Common myeloid progenitor, CD34-positive (primary cell): ENCODE results near the gene ABI1.

Source experiments
- CTCF ChIA-PET: fragments of 350-600 bp; sonication (Branson Sonifier 250); formaldehyde crosslinking; loops from one replicate; lab custom pipeline; 2021; ENCODE audit warnings: antibody characterized with exemption; lab: Charles Lee
- POLR2A ChIA-PET: fragments of 350-600 bp; sonication (Branson Sonifier 250); formaldehyde crosslinking; loops from one replicate; lab custom pipeline; 2021; ENCODE audit warnings: antibody characterized with exemption; lab: Charles Lee
- DNase-seq, 3 donors: peaks; one replicate each; pipeline versions ENCODE4 v3.0.0 to v3.0.0-alpha.2; 2013
- H3K27ac ChIP-seq, 2 experiments: 1 replicate in 1 of 2; 2 replicates in 1 of 2; pipeline ENCODE4 v1.7.0; 2013; ENCODE audit warnings: inconsistent platforms in 2 of 2, low read length in 2 of 2, mild to moderate bottlenecking in 2 of 2, low read depth in 1 of 2, moderate library complexity in 1 of 2; ENCODE audit not compliant: severe bottlenecking in 2 of 2, insufficient read depth in 1 of 2, poor library complexity in 1 of 2
- H3K27me3 ChIP-seq, 5 experiments: replicated peaks in 2 of 5; 1 replicate in 3 of 5; 2 replicates in 2 of 5; pipeline versions ENCODE4 v1.6.1 to v1.7.0; 2013; ENCODE audit warnings: low read length in 4 of 5, mild to moderate bottlenecking in 2 of 5, moderate library complexity in 2 of 5, inconsistent platforms in 1 of 5; ENCODE audit not compliant: insufficient read depth in 5 of 5, control insufficient read depth in 4 of 5
- H3K36me3 ChIP-seq, 4 experiments: 1 replicate in 2 of 4; 2 replicates in 2 of 4; pipeline versions ENCODE4 v1.6.1 to v1.7.0; 2013; ENCODE audit warnings: low read length in 3 of 4, control low read depth in 1 of 4, mild to moderate bottlenecking in 1 of 4; ENCODE audit not compliant: control insufficient read depth in 4 of 4, insufficient read depth in 4 of 4
- H3K4me1 ChIP-seq, 4 experiments: 1 replicate in 3 of 4; 2 replicates in 1 of 4; pipeline versions ENCODE4 v1.6.1 to v1.7.1; 2013; ENCODE audit warnings: low read length in 3 of 4, mild to moderate bottlenecking in 3 of 4, control low read depth in 1 of 4, inconsistent platforms in 1 of 4, moderate library complexity in 1 of 4; ENCODE audit not compliant: control insufficient read depth in 4 of 4, insufficient read depth in 4 of 4; ENCODE audit errors: control extremely low read depth in 1 of 4
- H3K4me3 ChIP-seq, 7 experiments: 1 replicate in 4 of 7; 2 replicates in 3 of 7; pipeline versions ENCODE4 v1.5.1 to v1.7.0; 2013; ENCODE audit warnings: mild to moderate bottlenecking in 7 of 7, low read length in 6 of 7, moderate library complexity in 6 of 7, inconsistent platforms in 2 of 7, low read depth in 2 of 7, control low read depth in 1 of 7; ENCODE audit not compliant: insufficient read depth in 4 of 7, control insufficient read depth in 1 of 7; ENCODE audit errors: extremely low read depth in 1 of 7
- H3K9me3 ChIP-seq, 5 experiments: 1 replicate in 4 of 5; 2 replicates in 1 of 5; pipeline versions ENCODE4 v1.6.1 to v1.7.1; 2013; ENCODE audit warnings: low read length in 4 of 5, mild to moderate bottlenecking in 2 of 5, inconsistent platforms in 1 of 5, low read depth in 1 of 5, moderate library complexity in 1 of 5; ENCODE audit not compliant: control insufficient read depth in 4 of 5, insufficient read depth in 2 of 5; ENCODE audit errors: control extremely low read depth in 1 of 5
- whole genome bisulfite sequencing: methylation state at CpG from one replicate; pipeline ENCODE4 v1.1.5; 2013; ENCODE audit not compliant: insufficient coverage; 5-methylcytosine and 5-hydroxymethylcytosine counted together

The ABI1 gene

DNA sequence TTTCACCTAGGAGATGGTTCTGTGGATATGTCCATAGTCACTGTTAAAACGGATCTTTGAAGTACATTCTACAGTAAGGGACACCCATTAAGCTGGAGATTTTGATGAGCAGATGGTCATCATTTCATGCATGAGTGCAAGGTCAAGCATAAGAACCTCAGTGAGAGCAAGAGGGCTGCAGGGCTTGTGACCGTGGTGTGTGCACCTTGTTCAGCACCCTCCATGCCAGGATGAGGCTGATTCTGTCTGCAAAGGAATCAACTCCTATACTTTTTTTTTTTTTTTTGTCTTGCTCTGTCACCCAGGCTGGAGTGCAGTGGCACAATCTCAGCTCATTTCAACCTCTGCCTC lies 145.6 kb downstream of the ABI1 start:
- no peaks in the 10 kb centered on the region for H3K9me3 ChIP-seq
- peaks cover 2 to 65% (median 15%) of the 10 kb centered on the region in 4 experiments for H3K36me3 ChIP-seq
- no peak overlapping the region for H3K4me3 ChIP-seq
- DNase-seq = no peak
- no peaks in the 10 kb centered on the region for H3K27me3 ChIP-seq
- H3K27ac ChIP-seq = no peak overlapping the region
- ChIA-PET POLR2A (no interaction called here), CTCF (interaction anchor here (1.5 kb wide), 1 partner anchor 11 kb away, joined by 6 read pairs; no protein-coding TSS in a partner anchor)
- H3K4me1 ChIP-seq = no peaks in the 10 kb centered on the region
- 100% methylated on average over 2 of the region's 2 CpGs for WGBS

DNA sequence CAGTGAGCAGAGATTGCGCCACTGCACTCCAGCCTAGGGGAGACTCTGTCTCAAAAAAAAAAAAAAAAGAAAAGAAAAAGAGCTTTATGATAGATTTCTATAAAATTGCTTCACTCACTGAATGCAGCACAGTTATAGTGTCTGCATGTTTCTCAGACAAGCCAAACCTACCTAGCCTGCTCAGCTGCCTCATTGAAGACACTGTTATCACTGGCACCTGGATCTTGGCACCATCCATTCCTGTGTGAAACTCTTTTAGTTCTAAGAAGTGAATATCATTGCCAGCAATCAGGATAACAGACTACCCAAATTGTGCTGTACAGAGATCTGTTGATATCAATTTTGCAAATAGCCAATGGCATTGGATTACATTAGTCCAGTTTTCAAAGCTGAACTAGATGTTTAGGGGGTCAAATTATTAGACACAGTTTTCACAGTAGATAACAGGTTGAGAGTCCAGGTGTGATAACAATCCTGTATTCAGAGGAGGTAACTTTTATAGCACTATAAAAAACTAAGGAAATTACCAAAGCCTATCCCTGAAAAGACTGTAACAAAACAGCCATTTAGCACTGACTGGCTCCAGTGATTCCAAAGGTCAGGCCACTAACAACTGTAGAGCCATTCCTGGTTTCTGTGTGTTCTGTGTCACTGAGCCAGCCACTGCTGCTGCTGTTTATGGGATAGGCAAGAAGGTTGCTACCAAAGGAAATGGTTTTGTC lies 146.2 kb downstream of the ABI1 start:
- Histone ChIP-seq H3K27me3 (no peaks in the 10 kb centered on the region), H3K27ac (no peak overlapping the region), H3K4me3 (no peak overlapping the region), H3K9me3 (no peaks in the 10 kb centered on the region), H3K4me1 (no peaks in the 10 kb centered on the region), H3K36me3 (peaks cover 2 to 64% (median 12%) of the 10 kb centered on the region in 4 experiments)
- WGBS = no CpG with 5 or more reads among the region's 1 CpG
- CTCF ChIA-PET = interaction anchor here (1.3 to 1.5 kb wide), 2 partner anchors 12 to 162 kb away, joined by 3 to 6 read pairs; no protein-coding TSS in a partner anchor
- no peak for DNase-seq
- POLR2A ChIA-PET = no interaction called here

DNA sequence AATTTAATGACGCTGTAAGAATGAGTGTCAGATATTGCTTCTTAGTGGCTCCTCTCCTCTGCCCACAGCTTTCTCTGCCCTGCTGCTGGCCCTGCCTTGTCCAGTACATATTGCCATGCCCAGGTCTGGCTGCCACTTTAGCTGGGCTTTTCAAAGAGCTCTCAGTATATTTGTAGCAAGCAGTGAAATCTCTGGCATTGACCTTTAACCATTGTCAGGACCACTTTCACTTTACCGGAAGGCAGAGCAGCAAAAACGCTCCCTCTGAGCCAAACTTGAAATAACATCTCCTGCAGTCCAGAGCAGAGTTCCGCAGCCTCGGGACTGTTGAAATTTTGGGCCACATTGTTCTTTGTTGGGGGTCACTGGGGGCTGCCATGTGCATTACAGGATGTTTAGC lies 149.4 kb downstream of the ABI1 start:
- ChIA-PET POLR2A (no interaction called here), CTCF (no interaction called here)
- Histone ChIP-seq H3K4me3 (no peak overlapping the region), H3K36me3 (peaks cover 2 to 74% (median 16%) of the 10 kb centered on the region in 4 experiments), H3K9me3 (no peaks in the 10 kb centered on the region), H3K27me3 (no peaks in the 10 kb centered on the region), H3K4me1 (no peaks in the 10 kb centered on the region), H3K27ac (no peak overlapping the region)
- 100% methylated on average over 3 of the region's 5 CpGs for WGBS
- no peak for DNase-seq

DNA sequence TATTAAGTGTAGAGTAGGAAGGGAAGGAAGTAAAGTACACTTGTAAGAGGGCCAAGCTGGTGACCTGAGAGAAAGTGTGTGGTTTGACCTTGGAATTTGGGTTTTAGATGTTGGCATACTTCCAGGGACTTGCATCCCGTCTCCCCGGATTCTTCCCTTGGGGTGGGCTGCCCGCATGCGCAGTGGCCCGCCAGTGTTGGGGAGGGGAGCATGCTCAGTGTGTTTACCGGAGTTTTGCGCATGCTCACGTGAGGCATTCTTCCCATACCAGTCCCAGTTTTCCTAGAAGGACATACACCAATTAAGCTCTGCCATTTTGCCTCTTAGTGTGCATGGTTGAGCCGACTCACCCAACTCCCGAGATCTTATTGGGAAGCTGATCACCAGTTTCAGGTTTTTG lies 153.8 kb downstream of the ABI1 start:
- DNase-seq = no peak
- WGBS = 100% methylated on average over 5 of the region's 10 CpGs
- ChIA-PET CTCF (interaction anchor here (1.0 to 2.0 kb wide), 3 partner anchors 19 to 174 kb away, joined by 3 to 10 read pairs (median 9); no protein-coding TSS in a partner anchor), POLR2A (interaction anchor here (1.0 kb wide), 1 partner anchor 10 kb away, joined by 3 read pairs; no protein-coding TSS in a partner anchor)
- no peaks in the 10 kb centered on the region for H3K9me3 ChIP-seq
- H3K27me3 ChIP-seq = no peaks in the 10 kb centered on the region
- H3K4me1 ChIP-seq = peaks cover 0 to 3% (median 0%) of the 10 kb centered on the region in 4 experiments
- H3K4me3 ChIP-seq = no peak overlapping the region
- no peak overlapping the region for H3K27ac ChIP-seq
- H3K36me3 ChIP-seq = peaks cover 0 to 64% (median 14%) of the 10 kb centered on the region in 4 experiments

DNA sequence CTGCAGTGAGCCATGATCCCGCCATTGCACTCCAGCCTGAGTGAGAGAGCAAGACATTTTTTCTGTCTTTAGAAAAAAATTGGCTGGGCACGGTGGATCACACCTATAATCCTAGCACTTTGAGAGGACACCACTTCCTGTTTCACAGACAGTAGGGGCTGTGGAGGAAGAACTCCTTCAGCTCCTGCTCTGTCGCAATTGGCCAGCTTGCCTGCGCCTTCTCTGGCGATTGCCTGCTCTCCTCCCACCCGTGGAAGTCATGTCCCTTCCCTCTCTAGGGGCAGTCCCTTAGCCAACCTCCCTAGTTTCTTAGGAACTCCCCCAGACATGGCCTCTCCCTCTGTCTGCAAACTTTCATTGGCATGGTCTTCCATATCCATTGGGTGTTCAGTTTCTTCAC lies 154.6 kb downstream of the ABI1 start:
- no peak for DNase-seq
- Histone ChIP-seq H3K4me1 (peaks cover 0 to 3% (median 0%) of the 10 kb centered on the region in 4 experiments), H3K27ac (no peak overlapping the region), H3K9me3 (no peaks in the 10 kb centered on the region), H3K36me3 (peaks cover 0 to 64% (median 14%) of the 10 kb centered on the region in 4 experiments), H3K4me3 (no peak overlapping the region), H3K27me3 (no peaks in the 10 kb centered on the region)
- POLR2A ChIA-PET = interaction anchor here (1.0 kb wide), 1 partner anchor 9 kb away, joined by 3 read pairs; no protein-coding TSS in a partner anchor
- 94% methylated on average over 6 of the region's 6 CpGs for WGBS
- CTCF ChIA-PET = interaction anchor here (2.0 to 2.1 kb wide), 2 partner anchors 20 to 175 kb away, joined by 5 to 9 read pairs; no protein-coding TSS in a partner anchor

DNA sequence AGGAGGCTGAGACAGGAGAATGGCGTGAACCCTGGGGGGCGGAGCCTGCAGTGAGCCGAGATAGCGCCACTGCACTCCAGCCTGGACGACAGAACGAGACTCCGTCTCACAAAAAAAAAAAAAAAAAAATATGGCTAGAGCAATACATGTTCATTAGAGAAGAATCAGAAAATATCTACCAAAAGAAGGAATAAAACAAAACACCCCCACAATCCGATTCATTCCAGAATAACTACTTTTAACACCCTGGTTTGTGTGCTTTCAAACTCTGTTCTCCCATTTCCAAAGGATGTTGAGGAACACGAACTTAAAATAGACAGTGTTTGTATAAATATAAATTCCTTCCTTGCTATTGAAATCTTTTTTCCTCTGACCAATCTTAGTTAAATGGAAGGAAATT lies 156.8 kb downstream of the ABI1 start:
- no peak for DNase-seq
- no CpG with 5 or more reads among the region's 9 CpGs for WGBS
- peaks cover 0 to 6% (median under 1%) of the 10 kb centered on the region in 4 experiments for H3K4me1 ChIP-seq
- H3K27me3 ChIP-seq = no peaks in the 10 kb centered on the region
- POLR2A ChIA-PET = no interaction called here
- CTCF ChIA-PET = no interaction called here
- no peak overlapping the region for H3K27ac ChIP-seq
- no peak overlapping the region for H3K4me3 ChIP-seq
- H3K9me3 ChIP-seq = no peaks in the 10 kb centered on the region
- H3K36me3 ChIP-seq = peaks cover 0 to 51% (median 13%) of the 10 kb centered on the region in 4 experiments

DNA sequence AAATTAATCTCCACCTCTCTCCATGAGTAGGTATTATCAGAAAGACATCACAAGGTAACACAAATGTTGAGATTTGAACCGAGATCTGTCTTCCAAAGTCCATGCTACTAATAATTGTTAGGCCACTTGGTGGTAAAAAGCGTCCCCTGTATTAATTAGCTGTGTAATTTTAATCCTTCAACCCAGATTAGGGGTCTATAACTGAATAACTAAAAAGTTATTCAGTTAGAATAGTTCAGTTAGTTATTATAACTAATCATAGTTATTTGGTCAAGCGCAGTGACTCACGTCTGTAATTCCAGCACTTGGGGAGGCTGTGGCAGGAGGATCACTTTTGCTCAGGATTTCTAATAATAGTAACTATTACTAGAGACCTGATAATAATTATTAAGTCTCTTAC lies 157.7 kb downstream of the ABI1 start:
- no peaks in the 10 kb centered on the region for H3K27me3 ChIP-seq
- no CpG with 5 or more reads among the region's 4 CpGs for WGBS
- no peak for DNase-seq
- ChIA-PET CTCF (no interaction called here), POLR2A (no interaction called here)
- peaks cover 0 to 42% (median 11%) of the 10 kb centered on the region in 4 experiments for H3K36me3 ChIP-seq
- no peak overlapping the region for H3K27ac ChIP-seq
- H3K9me3 ChIP-seq = no peaks in the 10 kb centered on the region
- no peak overlapping the region for H3K4me3 ChIP-seq
- H3K4me1 ChIP-seq = peaks cover 5 to 15% (median 8%) of the 10 kb centered on the region in 4 experiments
